Lower lobe of right lung (tissue), 2 donors: ENCODE results near the gene SGPL1. TPM values are rescaled to one million over a fixed set of nuclear protein-coding genes. Genes with fewer than 3 reads are reported as not detected.

Experiments used
- ATAC-seq, 2 donors: fragments of 200-7000 bp; cut with Tn5 transposase; one replicate each; pipeline ENCODE4 v1.9.1; 2020 to 2022; ENCODE audit warnings: mild to moderate bottlenecking in 2 of 2, moderate library complexity in 2 of 2
- DNase-seq: peaks from one replicate; pipeline ENCODE4 v3.0.0-alpha.2; 2020
- H3K27ac ChIP-seq: fragments of 200-600 bp; one replicate; pipeline ENCODE4 v1.8.0; 2022
- H3K27me3 ChIP-seq: fragments of 200-600 bp; one replicate; pipeline ENCODE4 v1.8.0; 2022; ENCODE audit warnings: low read depth
- H3K36me3 ChIP-seq: fragments of 200-600 bp; one replicate; pipeline ENCODE4 v1.8.0; 2022; ENCODE audit warnings: mild to moderate bottlenecking
- H3K4me1 ChIP-seq: fragments of 200-600 bp; one replicate; pipeline ENCODE4 v1.8.0; 2022
- H3K4me3 ChIP-seq: fragments of 200-600 bp; one replicate; pipeline ENCODE4 v1.8.0; 2022; ENCODE audit warnings: mild to moderate bottlenecking
- H3K9me3 ChIP-seq: fragments of 200-600 bp; one replicate; pipeline ENCODE4 v1.8.0; 2022
- CTCF ChIP-seq: fragments of 200-600 bp; IDR thresholded peaks from one replicate; pipeline ENCODE4 v1.8.0; 2022; ENCODE audit warnings: antibody characterized with exemption, mild to moderate bottlenecking
- intact Hi-C: fragments of 100-400 bp; cut with DNase I; formaldehyde crosslinking; loops from one replicate; pipeline ENCODE4 v1.11.0; 2022
- total RNA-seq: library from RNA; stranded (reverse); fragmentation: NEBNext Ultra II Directional; extraction: Animal tissue kit (Norgen Biotek cat#: 25700); gene quantifications from one replicate; pipeline ENCODE4 v1.2.1, GENCODE V29; 2021
- donor health status: DM: no; HTN: yes; CAD: no; lungs with severe emphysema.

SGPL1 gene
- total RNA-seq, 1 donor from 2014 or later: 41.2 TPM

DNA sequence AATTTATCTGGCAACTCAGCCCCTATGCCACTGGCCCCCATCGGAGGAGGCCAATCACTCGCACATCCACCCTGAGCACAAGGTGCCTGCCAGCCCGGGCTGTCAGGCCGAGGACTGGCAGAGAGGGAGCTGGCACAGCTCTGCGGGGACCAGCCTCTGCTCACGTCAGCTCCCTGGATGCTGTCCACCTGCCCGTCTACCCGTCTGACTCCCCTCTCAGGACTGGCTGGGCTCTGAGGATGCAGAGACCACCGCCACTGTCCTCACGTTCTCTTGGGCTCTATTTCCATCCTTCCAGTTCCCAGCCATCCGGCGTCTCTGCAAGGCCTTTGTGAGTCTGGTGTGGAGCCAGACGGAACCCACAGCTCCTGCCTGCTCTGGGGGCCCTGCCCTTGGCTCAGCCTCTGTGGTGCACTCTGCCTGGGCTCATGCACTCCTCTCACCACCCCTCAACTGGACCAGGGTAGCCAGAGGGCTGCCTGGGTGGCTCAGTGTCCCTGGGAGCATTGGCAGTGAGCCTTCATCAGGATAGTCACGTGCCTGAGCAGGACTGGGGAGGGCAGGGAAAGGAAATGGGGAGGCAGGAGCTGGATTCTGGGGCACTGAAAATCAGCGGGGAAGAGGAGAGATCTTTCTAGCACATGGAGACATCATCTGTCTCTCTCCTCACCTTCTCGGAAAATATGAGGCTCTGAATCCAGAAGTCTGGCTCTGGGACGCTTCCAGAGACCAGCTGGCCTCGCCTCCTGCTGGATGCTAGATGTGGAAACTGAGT, 110.7 kb downstream of the SGPL1 start:
- intact Hi-C loops: no loop called here
- ATAC-seq (no peak), DNase-seq (no peak)
- H3K27me3 ChIP-seq: no peaks in the 10 kb centered on the region
- no peaks in the 10 kb centered on the region for H3K4me1 ChIP-seq
- no peak overlapping the region for H3K4me3 ChIP-seq
- no peaks in the 10 kb centered on the region for H3K36me3 ChIP-seq
- no peak overlapping the region for H3K27ac ChIP-seq
- TF ChIP-seq CTCF: no peak
- no peaks in the 10 kb centered on the region for H3K9me3 ChIP-seq

GRCh38 chr10:70927189-70927943, 111.6 kb downstream of the SGPL1 start:
- intact Hi-C loops: no loop called here
- Histone ChIP-seq H3K27ac (no peak overlapping the region), H3K36me3 (no peaks in the 10 kb centered on the region), H3K27me3 (peaks cover 2% of the 10 kb centered on the region), H3K9me3 (no peaks in the 10 kb centered on the region), H3K4me1 (no peaks in the 10 kb centered on the region), H3K4me3 (no peak overlapping the region)
- TF ChIP-seq CTCF: no peak
- no peak for DNase-seq
- ATAC-seq: no peak

DNA sequence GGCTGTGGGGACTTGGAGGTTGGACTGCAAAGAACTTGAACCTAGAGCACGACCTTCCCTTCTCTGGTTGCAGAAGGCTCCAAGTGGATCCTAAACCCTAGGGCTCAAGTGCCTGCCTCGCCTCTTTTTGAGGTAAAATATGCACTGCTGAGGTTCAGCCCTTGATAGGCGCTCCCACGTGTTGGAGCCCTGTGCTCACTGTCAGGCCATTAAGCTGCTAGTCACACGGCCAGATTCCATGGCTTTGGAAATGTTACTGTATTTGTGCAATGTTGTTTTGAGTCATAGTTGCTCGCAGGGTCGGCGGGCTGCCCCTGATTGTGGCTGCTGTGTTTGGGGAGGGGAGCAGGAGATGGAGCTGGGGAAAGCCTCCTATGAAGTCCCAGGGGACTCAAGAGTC, 112.4 kb downstream of the SGPL1 start:
- no peak overlapping the region for H3K27ac ChIP-seq
- no peaks in the 10 kb centered on the region for H3K4me1 ChIP-seq
- DNase-seq (no peak), ATAC-seq (no peak)
- H3K27me3 ChIP-seq: peaks cover 6% of the 10 kb centered on the region
- no peaks in the 10 kb centered on the region for H3K9me3 ChIP-seq
- no peak overlapping the region for H3K4me3 ChIP-seq
- TF ChIP-seq CTCF: no peak
- intact Hi-C loops: no loop called here
- no peaks in the 10 kb centered on the region for H3K36me3 ChIP-seq

DNA sequence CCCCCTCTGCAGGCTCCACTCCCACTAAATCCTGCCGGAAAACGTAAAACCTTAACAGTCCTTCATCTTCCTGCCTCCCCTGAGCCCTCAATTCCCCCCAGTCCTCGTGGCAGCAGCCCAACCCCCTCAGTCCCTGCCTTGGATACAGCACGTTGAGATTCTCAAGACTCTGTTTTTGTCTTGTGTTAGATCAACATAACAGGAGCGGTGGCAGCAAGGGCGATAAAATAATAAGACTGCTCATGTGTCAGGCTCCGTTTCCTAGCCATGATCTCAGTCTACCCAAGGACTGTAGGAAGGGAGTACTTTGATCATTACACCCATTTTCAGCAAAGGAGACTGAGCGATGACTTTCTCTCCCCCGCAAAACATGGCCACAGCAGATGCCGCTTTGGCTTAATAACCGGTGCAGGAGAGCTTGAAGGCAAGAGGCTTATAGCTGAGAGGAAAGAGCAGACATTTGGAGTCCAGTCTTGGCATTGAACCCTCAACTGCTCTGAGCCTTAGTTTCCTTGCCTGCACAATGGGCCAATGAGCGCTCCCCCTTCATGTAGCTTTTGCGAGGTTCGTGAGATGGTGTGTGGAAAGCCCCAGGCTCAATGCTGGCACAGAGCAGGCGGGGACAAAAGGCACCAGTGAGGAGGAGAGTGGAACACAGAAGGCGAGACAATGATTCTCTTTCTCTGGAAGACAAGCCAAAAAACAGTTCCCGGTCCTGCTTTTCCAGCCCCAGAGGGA, 114.7 kb downstream of the SGPL1 start:
- Histone ChIP-seq H3K27me3 (peaks cover 6% of the 10 kb centered on the region), H3K27ac (no peak overlapping the region), H3K9me3 (no peaks in the 10 kb centered on the region), H3K4me1 (no peaks in the 10 kb centered on the region), H3K4me3 (no peak overlapping the region), H3K36me3 (no peaks in the 10 kb centered on the region)
- TF ChIP-seq CTCF: no peak
- DNase-seq: no peak
- intact Hi-C loops: no loop called here
- no peak for ATAC-seq

Other genes starting within 250 kb of the SGPL1 start
- 29.5 TPM for gene PRF1, start 213.2 kb upstream of the SGPL1 start, total RNA-seq
- gene ADAMTS14, start 143.4 kb upstream of the SGPL1 start, total RNA-seq: 0.53 TPM
- not detected for gene TBATA, start 30.6 kb upstream of the SGPL1 start, total RNA-seq
- gene PCBD1, start 72.6 kb downstream of the SGPL1 start, total RNA-seq: 118 TPM